NCI-H187 treated with DMSO at 0.1 percent for 48 hours (cell line): ENCODE data around the gene CPNE9.

Experiments
- DNase-seq: peaks from one replicate; lab custom pipeline; 2025; lab: John Stamatoyannopoulos, UW

Gene CPNE9

DNA sequence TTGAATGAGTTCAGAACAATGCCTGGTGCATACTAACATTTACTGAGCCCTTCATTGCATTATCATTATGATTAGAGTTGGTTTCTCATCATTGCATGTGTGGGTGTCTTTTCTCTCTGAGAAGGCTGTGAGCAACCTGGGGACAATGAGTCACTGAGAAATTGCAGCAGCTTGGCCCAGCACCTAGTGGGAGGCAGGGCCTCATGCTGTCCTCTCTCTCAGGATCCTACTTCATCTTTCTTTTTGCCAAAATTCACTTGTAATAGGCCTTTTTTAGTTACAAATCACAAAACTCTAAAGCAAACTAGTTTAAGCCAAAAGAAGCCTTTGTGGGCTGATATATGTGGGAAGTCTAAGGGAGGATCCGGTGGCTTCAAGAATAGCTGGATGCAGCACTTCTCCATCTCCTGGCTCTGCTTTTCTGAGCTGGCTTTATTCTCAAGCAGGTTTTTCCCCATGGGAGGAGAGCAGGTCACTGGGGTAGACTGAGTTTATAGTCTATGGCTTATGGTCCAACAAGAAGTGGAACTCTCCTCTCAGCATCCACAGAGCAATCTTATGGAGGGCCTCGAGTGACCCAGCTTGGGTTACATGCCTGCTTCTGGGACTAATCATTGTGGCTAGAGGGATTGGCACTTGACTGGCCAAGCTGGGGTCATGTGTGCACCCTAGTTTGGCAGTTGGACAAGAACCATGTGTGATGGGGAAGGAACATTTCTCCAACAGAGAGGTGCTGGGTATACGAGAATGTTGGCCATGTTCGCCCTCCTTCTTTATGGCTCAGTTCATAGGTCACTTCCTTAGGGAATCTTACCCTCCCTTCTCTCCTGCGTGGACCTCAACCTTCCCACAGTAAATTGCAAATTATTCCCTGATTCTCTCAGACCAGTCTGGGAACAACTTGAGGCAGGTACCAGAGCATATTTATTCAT is 74.8 kb downstream of the CPNE9 start:
- DNase-seq, result no peak

DNA sequence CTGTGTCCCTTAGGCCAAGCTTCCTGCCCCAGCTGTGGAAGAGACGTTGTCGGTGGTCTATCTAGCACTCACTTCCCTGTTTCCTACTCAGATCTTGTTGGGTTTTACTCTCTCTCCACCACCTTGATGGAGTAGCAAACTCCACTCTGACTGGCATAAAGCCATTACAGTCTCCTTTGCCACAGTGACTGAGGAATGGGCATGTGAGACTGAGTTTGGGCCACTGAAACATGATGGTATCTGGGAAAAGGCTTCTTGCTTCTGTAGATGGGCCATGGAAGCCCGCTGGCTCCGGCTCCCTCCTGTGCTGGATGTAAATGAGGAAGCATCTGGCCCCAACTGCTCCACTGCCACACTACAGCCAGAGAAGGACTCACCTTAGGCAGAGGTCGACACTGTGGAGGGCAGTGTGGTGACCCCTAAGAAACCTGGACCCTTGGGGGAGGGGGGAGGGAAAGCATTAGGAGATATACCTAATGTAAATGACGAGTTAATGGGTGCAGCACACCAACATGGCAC is 75.5 kb downstream of the CPNE9 start:
- no peak for DNase-seq
